Stimulated activated CD4-positive, alpha-beta T cell treated with anti-CD3 and anti-CD28 coated beads, Interleukin-1b, Interleukin-23, amount 100 ng/mL, for 24 hours (primary cell): ENCODE data around the gene DNAJB6.

Experiments
- DNase-seq, 4 experiments: peaks; one replicate each; pipeline ENCODE4 v3.0.0-alpha.2; 2020; ENCODE audit warnings: low read depth in 4 of 4, low spot score in 1 of 4

Gene DNAJB6

DNA sequence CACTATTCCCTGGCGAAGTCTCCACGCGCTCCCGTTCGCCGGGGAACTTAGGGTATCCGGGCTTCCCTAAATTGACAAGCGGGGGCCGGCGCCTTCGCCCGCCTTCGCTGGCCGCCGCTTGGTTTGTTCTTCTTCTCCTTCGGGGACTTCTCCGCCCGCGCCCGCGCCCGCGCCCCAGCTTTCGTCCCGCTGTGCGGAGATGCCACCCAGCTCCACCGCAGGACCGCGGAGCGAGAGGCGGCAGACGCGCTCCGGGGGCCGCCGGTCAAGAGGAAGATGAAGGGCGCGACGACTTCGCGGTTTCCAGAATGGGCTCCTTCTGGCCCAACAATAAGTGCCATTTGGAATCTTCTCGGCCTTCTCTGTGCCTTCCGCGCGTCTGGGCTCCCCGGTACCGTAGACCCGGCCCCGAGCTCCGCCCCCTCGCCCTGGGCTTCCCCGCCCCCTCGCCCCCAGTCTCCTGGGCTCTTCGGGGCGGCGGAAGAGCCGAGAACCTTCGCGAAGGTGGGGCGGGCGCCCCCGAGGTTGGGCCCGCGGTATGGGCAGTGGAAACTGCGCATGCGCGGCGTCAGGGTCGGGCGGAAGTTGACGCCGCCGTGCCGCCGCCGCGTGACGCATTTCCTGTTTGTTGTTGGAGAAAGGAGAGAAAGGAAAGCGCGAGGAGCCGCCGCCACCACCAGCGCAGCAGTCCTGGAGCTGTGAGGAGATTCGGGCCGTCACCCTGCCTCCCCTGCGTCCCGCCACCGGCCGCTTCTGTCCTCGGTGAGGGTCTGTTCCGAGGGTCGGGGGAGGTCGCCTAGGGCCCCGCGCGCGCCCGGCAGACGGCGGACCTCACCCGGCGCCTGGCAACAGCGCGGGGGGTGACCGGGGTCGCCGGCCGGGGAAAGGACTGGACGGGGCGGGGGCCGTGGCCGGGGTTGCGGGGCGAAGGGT, at the start of gene DNAJB6:
DNAJB6 (plus strand) TSS at position 622 of the 933 bp plus-strand sequence. CDS start 21,569 bp downstream, outside the sequence.
- peak; percentile 89 to 94 (median 92) for DNase-seq

DNA sequence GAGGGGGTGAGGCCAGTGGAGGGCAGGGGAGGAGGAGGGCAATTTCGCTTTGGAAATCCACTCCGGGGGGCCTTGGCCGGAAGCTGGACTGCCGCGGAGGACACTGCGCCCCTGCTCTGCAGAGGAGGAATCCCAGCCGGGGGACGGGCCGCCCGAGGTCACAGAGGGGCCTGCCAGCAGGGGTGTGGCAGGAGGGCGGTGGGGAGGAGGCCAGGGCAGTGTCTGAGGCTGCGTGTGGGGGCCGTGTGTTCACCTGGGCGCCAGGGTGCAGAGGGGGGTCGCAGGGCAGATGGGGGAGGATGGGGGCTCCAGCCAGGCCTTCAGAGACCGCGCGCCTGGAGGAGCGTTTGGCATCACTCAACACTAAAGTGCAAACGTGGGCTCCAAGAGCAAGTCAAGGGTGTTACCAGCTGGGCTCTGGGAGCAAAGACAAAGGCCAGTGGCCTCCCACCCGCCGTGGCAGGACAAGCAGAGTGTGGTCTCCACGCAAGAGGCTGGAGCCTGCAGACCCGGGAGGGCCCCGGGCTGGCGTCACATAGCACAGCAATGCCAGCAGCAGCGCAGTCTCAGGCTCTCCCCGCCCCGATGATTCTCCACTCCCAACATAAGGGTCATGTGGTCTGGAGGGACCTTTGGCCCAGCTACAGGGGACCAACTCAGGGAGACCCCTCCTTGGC, 45.3 kb upstream of the DNAJB6 start:
- no peak for DNase-seq

DNA sequence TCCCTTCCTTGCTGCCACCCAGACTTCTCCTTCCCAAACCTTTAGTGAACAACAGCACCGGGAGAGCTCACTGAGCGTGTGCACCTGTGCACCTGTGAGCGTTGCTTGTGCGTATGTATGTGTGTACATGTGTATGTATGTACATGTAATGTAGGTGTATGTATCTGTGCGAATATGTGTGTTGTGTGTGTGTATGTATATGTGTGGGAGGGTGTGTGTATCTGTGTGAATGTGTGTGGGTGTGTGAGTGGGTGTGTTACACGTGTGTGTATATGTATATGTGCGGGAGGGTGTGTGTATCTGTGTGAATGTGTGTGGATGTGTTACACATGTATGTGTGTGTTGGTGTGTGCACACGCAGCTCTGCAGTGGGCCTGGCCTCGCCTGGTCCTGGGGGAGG, 44.5 kb upstream of the DNAJB6 start:
- no peak for DNase-seq

DNA sequence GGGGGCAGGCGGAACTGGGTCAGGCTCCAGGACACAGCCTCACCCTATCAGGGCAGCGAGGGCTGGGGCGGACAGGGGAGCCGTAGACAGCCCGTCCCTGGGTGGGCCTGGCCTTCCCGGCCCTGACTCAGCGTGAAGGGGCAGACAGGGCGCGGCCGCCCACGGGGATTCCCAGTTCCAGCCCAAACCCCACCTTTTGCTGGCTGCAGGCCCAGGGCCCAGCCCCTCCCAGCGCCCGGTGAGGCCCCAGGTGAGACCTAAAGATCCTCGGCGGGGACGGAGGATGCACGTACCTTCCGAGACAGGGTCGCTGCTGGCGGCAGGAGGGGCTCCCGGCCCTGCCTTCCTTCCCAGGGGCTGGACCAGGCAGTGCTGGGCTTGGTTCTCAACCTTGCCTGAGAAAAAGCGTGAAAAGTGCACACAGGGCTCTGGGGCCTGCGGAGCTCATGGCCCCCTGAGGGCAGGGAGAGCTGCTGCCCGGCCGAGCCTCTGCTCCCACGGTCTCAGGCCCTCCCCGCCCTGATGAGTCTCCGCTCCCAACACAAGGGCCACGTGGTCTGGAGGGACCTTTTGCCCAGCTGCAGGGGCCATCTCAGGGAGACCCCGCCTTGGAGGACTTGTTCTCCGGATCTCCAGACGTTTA, 43.9 kb upstream of the DNAJB6 start:
- no peak for DNase-seq

DNA sequence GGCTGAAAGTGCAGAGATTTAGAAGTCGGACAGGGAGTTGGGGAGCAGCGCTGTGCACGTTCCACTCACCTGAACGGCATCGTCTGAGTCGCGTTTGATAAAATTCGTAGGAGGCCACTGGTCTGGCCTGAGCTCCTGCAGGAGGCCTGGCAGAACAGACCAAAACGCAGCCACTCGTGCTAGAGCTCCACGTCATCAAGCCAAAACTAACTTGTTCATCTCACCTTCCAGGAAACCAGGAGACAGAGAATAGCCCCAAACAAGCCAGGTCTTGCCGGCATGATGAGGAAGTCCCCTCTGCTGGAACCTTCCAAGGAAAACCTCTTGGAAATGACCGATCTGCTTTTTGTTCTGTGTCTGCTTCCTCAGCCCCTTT, 43.4 kb upstream of the DNAJB6 start:
- no peak for DNase-seq

DNA sequence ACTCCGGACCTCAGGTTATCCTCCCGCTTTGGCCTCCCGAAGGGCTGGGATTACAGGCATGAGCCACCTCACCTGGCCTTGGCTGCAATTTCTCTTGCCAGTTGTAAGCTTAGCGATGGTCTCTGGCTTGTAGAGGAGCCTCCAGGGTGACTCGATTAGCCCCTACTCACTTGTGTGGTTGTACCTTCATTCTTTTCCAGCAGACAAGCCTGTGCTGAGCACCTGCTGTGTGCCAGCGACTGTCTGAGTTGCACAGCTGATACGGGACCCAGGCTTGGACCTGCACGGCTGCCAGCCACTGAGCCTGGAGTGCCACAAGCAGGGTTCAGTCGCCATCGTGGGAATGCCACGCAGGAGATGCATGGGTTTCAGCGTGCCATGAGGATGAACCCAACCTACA, 42.0 kb upstream of the DNAJB6 start:
- no peak for DNase-seq

DNA sequence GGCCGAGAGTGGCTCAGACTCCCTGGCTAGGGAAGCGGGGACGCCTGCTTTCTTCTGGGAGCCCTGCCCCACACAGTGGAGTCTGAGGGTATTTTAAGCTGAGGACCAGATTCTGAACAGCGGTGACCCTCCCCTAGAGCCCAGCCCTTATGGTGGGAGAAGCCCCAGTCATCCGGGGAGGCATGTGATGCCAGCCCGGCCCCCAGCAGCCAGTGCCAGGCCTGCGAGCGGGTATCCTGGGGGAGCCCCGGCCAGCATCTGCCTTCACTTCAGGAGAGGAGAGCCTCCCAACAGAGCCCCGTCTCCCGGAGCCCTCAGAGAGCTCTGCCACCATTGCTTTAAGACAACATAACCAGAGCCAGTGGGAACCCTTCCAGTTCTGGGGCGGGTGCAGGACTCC, 41.5 kb upstream of the DNAJB6 start:
- DNase-seq = no peak

DNA sequence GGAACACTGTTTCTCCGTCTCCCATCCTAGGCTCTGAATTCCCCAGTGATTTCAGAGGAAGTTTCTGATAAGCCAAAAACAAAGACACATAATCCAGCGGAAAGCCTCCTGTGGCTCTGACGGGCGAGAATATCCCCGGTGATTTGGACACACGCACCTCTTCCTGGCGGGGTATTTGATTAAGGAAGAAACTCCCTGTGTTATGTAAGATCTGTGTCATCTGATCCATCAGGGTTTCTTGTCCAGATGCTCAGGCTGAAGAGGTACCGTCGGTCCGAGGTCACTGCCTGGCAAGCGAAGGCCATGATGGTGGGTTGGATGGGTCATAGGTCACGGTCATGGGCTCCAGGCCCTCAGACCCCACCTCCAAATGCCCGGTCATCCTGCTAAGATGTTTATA, 39.6 kb upstream of the DNAJB6 start:
- DNase-seq = no peak

DNA sequence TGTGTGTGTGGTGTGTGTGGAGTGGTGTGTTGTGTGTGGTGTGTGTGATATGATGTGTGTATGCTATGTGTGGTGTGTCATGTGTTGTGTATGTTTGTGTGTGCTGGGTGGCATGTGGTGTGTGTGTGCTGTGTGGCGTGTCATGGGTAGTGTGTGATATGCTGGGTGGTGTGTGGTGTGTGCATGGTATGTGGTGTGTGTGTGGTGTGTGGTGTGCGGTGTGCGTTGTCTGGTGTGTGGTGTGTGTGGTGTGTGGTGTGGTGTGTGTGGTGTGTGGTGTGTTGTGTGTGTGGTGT, 37.5 kb upstream of the DNAJB6 start:
- no peak for DNase-seq

DNA sequence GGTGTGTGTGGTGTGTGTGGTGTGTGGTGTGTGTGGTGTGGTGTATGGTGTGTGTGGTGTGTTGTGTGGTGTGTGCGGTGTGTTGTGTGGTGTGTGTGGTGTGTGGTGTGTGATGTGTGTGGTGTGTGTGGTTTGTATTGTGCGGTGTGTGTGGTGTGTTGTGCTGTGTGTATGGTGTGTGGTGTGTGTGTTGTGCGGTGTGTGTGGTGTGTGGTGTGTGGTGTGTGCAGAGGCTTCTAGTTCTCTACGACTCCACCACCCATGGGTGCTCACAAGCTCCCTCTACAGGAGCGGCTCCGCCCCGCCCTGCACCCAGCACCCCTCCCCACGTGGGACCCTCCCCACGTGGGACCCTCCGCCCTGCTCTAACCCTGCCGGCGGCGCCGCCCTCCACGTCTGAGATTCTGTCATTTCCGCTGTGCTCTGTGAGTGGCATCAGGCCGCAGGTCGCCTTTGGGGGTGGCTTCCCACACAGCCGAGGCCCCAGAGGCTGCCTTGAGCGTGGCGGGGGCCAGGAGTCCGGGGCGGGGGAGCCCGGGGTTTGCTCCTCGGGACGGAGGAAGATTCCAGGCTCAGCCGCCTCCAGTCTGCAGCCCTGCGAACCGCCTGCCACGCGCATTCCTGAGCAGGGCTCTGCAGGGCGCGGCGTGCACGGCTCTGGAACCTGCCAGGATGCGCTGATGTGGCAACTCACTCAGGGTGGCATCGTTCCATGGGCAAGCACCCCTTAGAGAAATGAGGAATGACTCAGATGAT, 37.0 kb upstream of the DNAJB6 start:
- no peak for DNase-seq

DNA sequence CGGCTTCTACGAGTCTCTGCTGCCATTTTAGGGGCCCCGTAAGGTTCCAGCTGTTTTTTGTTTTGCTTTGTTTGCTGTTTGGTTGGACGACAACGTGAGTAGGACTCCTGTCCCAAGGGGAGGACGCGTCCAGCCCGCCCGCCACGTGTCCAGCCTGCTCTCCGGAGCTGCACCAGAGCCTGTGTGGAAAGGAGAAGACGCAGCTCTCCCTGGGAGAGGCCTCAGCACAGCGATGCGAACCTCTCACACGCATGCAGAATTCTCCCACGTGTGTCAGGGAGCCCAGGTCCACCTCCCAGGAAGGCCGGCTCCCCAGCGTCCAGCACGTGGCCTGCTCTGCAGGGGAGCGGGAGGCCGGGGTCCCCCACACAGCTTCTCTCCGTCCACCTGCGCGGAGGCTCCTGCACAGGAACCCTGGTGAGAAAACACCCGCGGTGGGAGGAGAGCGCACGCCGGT, 36.4 kb upstream of the DNAJB6 start:
- no peak for DNase-seq

DNA sequence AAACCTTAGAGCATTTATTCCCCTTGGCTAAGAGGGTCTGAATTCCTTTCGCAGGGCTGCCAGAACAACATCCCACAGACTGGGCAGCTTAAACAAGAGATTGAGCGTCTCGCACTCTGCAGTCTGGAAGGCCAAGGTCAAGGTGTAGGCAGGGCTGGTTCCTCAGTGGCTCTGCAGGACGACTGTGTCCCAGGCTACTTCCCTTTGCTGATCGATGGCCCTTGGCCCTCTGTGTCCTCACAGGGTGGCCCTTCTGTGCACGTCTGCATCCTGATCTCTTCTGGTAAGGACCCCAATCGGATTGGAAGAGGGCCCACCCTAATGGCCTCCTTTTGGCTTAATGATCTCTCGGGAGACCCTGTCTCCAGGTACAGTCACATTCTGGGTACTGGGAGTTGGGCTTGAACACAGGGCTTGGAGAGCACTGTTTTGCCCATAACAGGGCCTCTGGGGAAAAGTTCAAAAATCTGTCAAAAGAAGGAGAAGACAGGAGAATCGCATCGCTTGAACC, 35.1 kb upstream of the DNAJB6 start:
- DNase-seq = no peak

DNA sequence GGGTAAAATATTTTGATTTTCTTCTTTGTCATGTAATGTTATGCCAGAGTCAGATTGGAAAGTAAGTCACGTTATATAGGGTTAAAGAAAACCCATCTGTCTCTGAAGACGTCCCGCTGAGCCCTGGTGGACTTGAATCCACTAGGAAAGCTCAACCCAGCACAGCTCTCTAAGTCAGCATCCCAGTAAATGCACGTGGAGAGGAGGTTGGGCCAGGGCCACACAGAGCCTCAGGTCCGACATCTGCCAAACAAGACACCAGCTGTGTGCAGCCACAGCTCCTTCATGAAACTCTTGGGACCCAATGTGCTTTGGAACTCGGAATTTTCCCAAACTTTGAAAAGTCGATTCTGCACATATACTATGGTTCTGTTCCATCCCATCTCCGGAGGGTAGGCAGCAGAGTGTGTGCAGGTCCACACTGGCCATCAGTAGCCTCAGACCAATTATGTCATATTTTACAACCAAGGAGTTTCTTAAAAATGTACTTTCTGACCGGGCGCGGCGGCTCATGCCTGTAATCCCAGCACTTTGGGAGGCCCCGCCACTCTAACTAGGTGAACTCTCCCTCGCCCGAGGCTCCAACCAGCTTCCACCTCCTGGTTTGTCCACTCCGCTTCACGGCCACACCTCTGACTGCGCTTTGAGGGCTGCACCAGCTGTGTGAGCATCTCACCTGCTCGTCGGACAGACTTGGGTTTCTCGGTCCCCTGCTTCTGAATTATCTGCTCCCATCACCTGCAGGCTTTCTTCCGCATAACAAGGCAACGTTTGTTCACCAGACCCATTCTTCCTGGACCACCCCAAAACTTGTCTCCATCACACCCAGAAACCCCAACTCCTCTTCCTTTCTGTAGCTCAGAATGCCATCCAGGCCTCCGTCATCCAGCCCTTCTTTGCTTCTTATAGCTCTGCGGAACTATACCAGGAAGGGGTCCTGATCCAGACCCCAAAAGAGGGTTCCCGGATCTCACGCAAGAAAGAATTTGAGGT, 29.7 kb upstream of the DNAJB6 start:
- DNase-seq = no peak

DNA sequence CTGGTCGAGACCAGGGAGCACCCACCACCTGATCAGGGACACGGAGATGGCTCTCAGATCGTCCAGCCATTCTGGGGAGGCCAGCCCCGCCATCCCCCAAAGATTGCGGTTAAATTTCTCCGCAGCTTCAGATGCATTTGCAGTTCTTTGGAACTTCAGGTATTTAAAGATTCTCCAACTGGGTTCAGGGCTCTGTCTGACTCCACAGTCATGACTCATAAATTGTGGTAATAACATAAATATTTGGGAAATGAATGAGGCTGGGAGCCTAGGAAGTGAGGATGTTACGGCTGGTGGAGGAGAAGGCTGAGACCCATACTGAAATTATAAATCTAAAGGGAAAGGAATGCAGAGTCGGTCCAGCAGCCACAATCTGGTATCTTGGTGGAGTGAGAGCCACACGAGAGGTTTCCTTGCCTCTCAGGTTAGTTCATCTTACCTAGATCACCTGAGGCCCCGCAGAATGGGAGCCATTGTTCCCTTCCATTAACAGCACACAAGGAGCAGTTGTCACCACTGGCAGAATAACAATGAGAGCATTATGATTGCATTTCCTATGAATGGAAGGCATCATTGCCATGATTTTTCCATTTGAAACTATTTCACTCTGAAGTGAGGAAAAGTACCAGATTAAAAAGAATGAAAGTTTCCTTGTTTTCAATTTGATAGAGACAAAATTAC, 26.7 kb upstream of the DNAJB6 start:
- DNase-seq = no peak

DNA sequence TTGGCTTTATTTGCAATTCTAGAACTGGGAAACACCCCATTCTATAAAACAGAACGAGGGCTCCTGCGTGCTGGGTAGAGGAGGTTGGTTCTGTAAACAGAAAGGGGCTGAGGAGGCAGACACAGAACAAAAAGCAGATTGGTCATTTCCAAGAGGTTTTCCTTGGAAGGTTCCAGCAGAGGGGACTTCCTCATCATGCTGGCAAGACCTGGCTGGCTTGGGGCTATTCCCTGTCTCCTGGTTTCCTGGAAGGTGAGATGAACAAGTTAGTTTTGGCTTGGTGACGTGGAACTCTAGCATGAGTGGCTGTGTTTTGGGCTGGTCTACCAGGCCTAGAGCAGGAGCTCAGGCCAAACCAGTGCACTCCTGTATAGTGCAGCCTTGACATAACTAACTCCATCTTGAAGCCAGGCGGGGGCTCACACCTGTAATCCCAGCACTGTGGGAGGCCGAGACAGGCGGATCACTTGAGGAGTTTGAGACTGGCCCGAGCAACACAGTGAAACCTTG, 26.1 kb upstream of the DNAJB6 start:
- no peak for DNase-seq

DNA sequence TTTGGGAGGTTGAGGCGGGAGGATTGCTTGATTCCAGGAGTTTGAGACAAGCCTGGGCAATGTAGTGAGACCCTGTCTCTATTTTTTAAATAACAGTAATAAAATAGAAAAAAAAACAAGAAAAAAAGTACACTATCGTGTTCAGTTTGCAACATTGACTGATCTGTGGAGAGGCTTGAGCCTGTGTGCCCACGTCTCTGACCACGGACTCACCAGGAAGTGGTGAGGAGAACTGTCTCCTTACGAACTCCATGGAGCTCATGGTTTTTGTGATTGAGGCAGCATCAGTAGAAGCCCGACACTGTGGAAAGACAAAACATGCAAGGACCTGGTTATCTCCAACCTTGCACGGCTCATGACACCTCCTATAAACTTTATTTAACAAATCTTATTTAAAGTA, 23.9 kb upstream of the DNAJB6 start:
- DNase-seq = no peak

DNA sequence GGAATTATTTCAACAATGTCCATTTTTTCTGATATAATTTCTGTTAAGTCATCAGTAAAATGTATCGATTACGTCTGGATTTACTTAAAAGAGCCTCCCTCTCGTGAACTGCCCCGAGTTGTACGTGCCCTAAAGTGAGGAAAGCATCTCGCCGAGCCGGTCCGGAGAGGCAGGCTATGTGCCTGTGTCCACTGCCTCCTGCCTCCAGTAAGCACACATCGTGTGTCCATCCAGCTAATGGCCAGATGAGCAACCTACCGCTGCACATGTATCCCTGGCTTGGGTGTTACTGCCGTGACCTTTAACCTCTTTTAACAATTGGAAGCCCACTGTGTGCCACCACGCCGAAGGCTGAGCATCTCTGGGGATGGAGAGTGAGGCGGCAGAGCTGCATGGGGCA, 23.2 kb upstream of the DNAJB6 start:
- DNase-seq = no peak

DNA sequence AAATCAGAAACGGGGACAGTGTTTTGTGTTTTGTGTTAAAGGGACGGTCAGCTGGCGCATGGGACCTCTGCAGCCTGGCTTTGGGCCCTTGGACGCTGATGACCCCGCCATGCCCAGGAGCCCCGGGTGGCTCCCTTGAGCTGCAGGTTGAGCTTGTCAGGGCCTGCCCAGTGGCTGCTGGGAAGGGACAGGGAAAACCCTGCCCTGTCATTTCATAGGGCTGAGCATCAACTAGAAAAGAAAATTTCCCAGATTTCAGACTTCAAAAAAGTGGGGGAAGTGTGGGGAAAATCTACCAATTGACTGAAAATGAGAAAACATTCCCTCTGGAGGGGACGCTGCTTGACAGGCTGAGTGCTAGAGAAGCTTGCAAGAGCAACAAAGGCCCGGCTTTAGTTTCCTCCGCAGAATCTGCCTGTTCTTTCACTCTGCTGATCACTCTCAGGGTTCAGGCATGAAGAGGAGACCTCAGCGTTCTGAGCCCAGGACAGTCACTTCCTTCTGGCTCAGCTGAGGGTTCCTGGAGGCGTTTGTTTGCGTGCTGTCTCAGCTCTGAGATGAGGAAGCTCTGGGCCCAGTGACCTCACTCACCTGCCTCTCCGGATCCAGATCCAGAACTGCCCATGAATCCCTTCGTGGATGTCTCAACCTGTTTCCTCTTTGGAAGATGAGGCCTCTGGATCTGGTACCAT, 18.6 kb upstream of the DNAJB6 start:
- no peak for DNase-seq

DNA sequence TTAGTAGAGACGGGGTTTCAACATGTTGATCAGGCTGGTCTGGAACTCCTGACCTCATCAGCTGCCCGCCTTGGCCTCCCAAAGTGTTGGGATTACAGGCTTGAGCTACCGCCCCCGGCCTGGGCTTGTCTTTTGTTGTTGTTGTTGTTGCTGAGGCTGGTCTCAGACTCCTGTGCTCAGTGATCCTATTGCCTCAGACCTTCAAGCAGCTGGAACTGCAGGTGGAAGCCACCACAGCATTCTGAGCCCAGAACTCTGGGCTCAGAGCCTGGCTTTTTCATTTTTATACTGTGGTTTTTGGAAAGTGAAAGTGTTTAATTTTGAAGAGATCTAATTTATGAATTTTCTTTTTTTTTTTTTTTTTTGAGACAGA, 16.2 kb upstream of the DNAJB6 start:
- no peak for DNase-seq
